ENCODE measurements around the gene GRN. TPM values are rescaled to one million over a fixed set of nuclear protein-coding genes. Genes with fewer than 3 reads are reported as not detected.
"Not testable (repeated sequence)": the region's sequence is repeated elsewhere in the genome, so short reads cannot be mapped to it uniquely, and the experiment has no call there.

GRN gene
- total RNA-seq, 1 donor = 241 TPM

- peak overlapping the region; percentile 25 for H3K4me3 ChIP-seq (ENCODE audit: low read depth, low read length)
- DNase-seq (ENCODE audit: low read depth) = peak; percentile 96
- TF ChIP-seq, protein P1, sequence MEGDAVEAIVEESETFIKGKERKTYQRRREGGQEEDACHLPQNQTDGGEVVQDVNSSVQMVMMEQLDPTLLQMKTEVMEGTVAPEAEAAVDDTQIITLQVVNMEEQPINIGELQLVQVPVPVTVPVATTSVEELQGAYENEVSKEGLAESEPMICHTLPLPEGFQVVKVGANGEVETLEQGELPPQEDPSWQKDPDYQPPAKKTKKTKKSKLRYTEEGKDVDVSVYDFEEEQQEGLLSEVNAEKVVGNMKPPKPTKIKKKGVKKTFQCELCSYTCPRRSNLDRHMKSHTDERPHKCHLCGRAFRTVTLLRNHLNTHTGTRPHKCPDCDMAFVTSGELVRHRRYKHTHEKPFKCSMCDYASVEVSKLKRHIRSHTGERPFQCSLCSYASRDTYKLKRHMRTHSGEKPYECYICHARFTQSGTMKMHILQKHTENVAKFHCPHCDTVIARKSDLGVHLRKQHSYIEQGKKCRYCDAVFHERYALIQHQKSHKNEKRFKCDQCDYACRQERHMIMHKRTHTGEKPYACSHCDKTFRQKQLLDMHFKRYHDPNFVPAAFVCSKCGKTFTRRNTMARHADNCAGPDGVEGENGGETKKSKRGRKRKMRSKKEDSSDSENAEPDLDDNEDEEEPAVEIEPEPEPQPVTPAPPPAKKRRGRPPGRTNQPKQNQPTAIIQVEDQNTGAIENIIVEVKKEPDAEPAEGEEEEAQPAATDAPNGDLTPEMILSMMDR (IDR thresholded peaks at IDR 0.05; ENCODE audit: insufficient read depth, low read length) = no peak
These were observed 18.1 kb upstream of the GRN start for GRCh38 chr17:44326861-44327444.

- TF ChIP-seq, protein P1 (IDR thresholded peaks at IDR 0.05; ENCODE audit: insufficient read depth, low read length) = no peak
- H3K4me3 ChIP-seq (ENCODE audit: low read depth, low read length) = no peak overlapping the region
- DNase-seq (ENCODE audit: low read depth) = no peak
These were observed 17.2 kb upstream of the GRN start for GRCh38 chr17:44327715-44328449.

DNA sequence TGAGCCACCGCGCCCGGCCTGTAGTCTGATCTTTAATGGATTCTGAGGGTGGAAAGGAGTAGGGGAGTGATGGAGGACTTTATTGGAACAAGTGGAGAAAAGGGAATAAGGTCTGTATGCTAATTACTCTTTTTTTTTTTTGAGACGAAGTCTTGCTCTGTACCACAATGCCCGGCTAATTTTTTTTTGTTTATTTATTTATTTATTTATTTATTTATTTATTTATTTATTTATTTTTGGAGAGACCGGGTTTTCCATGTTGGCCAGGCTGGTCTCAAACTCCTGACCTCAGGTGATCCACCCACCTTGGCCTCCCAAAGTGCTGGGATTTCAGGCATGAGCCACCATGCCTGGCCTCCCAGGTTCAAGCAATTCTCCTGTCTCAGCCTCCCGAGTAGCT, 15.6 kb upstream of the GRN start:
- not testable (repeated sequence) for DNase-seq (ENCODE audit: low read depth); H3K4me3 ChIP-seq (ENCODE audit: low read depth, low read length)

DNA sequence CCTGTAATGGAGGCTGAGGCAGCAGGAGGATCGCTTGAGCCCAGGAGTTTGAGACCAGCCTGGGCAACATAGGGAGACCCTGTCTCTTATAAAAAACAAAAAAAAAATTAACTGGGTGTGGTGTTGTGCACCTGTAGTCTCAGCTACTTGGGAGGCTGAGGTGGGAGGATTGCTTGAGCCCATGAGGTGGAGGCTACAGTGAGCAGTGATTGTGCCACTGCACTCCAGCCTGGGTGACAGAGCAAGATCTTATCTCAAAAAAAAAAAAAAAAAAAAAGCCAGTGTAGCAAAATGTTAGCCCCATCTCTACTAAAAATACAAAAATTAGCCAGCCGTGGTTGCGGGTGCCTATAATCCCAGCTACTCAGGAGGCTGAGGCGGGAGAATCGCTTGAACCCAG, 14.8 kb upstream of the GRN start:
- not testable (repeated sequence) for H3K4me3 ChIP-seq (ENCODE audit: low read depth, low read length); DNase-seq (ENCODE audit: low read depth)

GRCh38 chr17:44331249-44331760, 13.8 kb upstream of the GRN start:
- TF ChIP-seq, protein P1 (IDR thresholded peaks at IDR 0.05; ENCODE audit: insufficient read depth, low read length) = peak; percentile 76
- peak; percentile 76 for DNase-seq (ENCODE audit: low read depth)

DNA sequence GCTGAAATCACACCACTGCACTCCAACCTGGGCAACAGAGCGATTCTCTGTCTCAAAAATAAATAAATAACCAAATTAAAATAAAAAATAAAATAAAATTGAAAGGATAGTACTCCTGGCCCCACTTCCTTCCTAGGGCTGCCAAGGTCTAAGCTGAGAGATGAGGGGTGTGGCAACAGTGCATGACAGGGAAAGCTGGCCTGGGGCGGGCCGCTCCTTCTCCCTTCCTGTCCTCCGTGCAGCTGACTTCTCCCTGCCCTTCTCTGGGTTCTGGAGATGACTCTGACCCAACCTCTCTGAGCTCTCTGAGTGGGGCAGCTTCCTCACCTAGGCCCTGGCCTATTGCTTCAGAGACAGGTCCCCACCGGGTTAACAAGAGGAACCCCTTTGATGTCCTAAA, 11.7 kb upstream of the GRN start:
- DNase-seq (ENCODE audit: low read depth) = no peak
- TF ChIP-seq, protein P1 (IDR thresholded peaks at IDR 0.05; ENCODE audit: insufficient read depth, low read length) = no peak
- H3K4me3 ChIP-seq (ENCODE audit: low read depth, low read length) = no peak overlapping the region

More at GRCh38 chr17:44331249-44331760, 13.8 kb upstream of the GRN start:
- no peak overlapping the region for H3K4me3 ChIP-seq (ENCODE audit: low read depth, low read length)

DNA sequence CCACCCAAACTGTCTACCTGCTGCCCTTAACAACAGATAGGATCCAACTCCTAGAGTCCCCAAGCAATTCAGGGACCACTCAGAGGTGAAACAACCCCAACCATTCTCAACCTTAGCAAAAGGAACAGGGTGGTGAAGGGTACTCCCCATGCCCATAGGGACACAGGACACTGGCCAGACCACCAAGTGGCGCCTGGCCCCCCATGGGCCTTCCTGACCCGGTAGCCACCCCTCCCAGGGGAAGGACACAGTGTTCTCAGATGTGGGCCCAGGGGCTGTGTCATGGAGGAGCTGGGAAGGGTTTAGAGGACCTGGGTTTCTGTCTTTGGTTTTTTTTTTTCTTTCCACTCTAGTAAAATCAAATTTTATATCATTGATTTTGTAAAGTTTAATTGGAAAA, 10.8 kb upstream of the GRN start:
- TF ChIP-seq, protein P1 (IDR thresholded peaks at IDR 0.05; ENCODE audit: insufficient read depth, low read length) = no peak
- no peak for DNase-seq (ENCODE audit: low read depth)

More for the DNA sequence above, 10.8 kb upstream of the GRN start:
- H3K4me3 ChIP-seq (ENCODE audit: low read depth, low read length) = no peak overlapping the region

All from fibroblast of the aortic adventitia (primary cell).